Activated CD4-positive, alpha-beta T cell treated with anti-CD3 and anti-CD28 coated beads, Interleukin-2, amount 10 ng/mL, durations not matched to agents 7 days and 5 days (primary cell): Measurements from ENCODE around the gene UGT2A2. TPM values are rescaled to one million over a fixed set of nuclear protein-coding genes. Genes with fewer than 3 reads are reported as not detected.

Source experiments
- CTCF ChIA-PET: fragments of 350-600 bp; sonication (Branson Sonifier 250); formaldehyde crosslinking; loops from one replicate; lab custom pipeline; 2021; ENCODE audit warnings: antibody characterized with exemption; lab: Charles Lee
- POLR2A ChIA-PET: fragments of 350-600 bp; sonication (Branson Sonifier 250); formaldehyde crosslinking; loops from one replicate; lab custom pipeline; 2021; ENCODE audit warnings: antibody characterized with exemption; lab: Charles Lee
- DNase-seq: peaks from one replicate; pipeline ENCODE4 v3.0.0-alpha.2; 2020
- H3K27ac Mint-ChIP-seq: one replicate; pipeline ENCODE4 v1.8.0; 2021; ENCODE audit warnings: mild to moderate bottlenecking, moderate library complexity, mixed read lengths
- H3K27me3 Mint-ChIP-seq: one replicate; pipeline ENCODE4 v1.8.0; 2021; ENCODE audit warnings: mixed read lengths
- H3K36me3 Mint-ChIP-seq: one replicate; pipeline ENCODE4 v1.8.0; 2021; ENCODE audit warnings: low read depth, mixed read lengths
- H3K4me1 Mint-ChIP-seq: one replicate; pipeline ENCODE4 v1.8.0; 2021; ENCODE audit warnings: mixed read lengths
- H3K4me3 Mint-ChIP-seq: one replicate; pipeline ENCODE4 v1.8.0; 2021; ENCODE audit warnings: mild to moderate bottlenecking, moderate library complexity, mixed read lengths
- H3K9me3 Mint-ChIP-seq: one replicate; pipeline ENCODE4 v1.8.0; 2021; ENCODE audit warnings: mixed read lengths
- total RNA-seq, 2 experiments: library from RNA; stranded (reverse); gene quantifications; one replicate each; pipeline ENCODE4 v1.2.3, GENCODE V29; 2021

UGT2A2 gene
- total RNA-seq, 2 experiments from 2014 or later = not detected

- POLR2A ChIA-PET = no interaction called here
- no peaks in the 10 kb centered on the region for H3K36me3 Mint-ChIP-seq
These were observed 93.2 kb downstream of the UGT2A2 start for GRCh38 chr4:69546134-69546765.

More at GRCh38 chr4:69546134-69546765, 93.2 kb downstream of the UGT2A2 start:
- no peak for DNase-seq
- Mint-ChIP-seq H3K4me1 (no peaks in the 10 kb centered on the region), H3K27ac (no peak overlapping the region), H3K9me3 (no peaks in the 10 kb centered on the region), H3K27me3 (no peaks in the 10 kb centered on the region), H3K4me3 (no peak overlapping the region)
- CTCF ChIA-PET = no interaction called here

Other genes starting within 250 kb of the UGT2A2 start
- not detected for gene UGT2B4, start 143.7 kb downstream of the UGT2A2 start, total RNA-seq
- gene UGT2A1, start 13.6 kb upstream of the UGT2A2 start, total RNA-seq = not detected
- 1 to 10 TPM; 6.3 to 7.1 TPM for gene SULT1B1, start 121.0 kb upstream of the UGT2A2 start, total RNA-seq
- not detected for gene SULT1E1, start 220.5 kb upstream of the UGT2A2 start, total RNA-seq